UCSD-AML1 (cell line): Measurements from ENCODE around the gene ACO2.
A peak's percentile ranks its signal among the peaks of the same experiment; 100 is the strongest.
"Not testable (repeated sequence)": the region's sequence is repeated elsewhere in the genome, so short reads cannot be mapped to it uniquely, and the experiment has no call there.

Source experiments
- DNase-seq: peaks from one replicate; lab custom pipeline; 2025; ENCODE audit not compliant: unreplicated experiment; lab: John Stamatoyannopoulos, UW

Gene ACO2

DNA sequence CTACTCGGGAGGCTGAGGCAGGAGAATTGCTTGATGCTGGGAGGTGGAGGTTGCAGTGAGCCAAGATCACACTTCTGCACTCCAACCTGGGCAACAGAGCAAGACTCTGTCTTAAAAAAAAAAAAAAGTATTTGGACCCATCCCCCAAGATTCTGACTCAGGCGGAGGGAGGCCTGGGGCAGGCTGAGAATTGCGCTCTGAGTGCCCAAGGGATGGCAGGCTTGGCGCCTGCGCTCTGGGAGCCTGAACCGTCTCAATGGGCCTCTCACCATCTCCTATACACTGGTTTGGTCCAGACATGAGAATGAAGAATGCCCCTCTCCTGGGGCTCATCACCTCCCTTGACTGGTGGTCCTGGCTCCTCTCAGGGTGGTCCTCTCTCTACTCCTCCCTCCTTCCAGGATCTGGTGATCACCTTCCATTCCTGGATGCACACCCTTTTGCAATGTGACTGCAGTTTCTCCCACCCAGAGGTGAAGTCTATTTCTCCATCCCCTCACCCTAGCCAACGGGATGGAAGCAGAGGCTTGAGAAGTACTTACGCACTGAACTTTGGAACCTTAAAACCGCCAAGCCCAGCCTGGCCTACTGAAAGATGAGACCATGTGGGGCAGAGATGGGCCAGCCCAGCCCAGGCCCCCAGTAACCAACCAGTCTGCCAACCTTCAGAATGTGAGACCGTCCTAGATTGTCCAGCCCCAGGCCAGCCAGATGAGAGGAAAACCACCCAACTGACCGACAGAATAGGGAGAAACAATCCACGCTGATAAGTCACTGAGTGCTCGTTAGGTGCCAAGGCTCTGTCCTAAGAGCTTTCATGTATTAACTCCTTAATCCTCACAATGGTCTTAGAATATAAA lies 70.5 kb downstream of the ACO2 start:
- no peak for DNase-seq

DNA sequence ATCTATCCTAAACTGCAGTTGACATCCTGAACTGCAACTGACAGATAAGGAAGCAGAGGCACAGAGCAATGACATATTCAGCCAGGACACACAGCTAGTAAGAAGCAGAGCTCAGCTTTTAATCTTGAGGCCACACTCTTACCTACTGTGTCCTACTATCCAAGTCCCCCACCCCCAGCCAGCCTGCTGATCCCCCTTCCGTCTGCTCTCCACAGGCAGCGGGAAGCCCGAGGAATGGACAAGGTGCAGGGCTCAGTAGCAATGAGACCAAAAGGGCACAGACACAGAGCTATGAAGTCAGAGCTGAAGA lies 71.0 kb downstream of the ACO2 start:
- no peak for DNase-seq

DNA sequence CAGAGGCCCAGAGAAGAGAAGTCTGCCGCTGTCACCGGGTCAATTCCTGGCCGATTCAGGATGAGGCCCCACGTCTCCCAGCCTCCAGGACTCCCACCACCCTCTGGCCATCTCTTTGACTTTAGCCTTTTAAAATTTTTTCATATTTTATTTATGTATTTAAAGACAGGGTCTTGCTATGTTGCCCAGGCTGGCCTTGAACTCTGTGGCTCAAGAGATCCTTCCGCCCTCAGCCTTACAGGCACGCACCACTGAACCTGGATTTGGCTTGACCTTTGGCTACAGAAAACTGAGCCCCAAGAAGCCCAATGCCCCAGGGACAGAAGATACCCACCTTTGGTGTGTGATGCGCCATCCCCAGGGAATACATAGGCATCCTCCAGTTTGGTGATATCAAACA lies 71.4 kb downstream of the ACO2 start:
- no peak for DNase-seq

DNA sequence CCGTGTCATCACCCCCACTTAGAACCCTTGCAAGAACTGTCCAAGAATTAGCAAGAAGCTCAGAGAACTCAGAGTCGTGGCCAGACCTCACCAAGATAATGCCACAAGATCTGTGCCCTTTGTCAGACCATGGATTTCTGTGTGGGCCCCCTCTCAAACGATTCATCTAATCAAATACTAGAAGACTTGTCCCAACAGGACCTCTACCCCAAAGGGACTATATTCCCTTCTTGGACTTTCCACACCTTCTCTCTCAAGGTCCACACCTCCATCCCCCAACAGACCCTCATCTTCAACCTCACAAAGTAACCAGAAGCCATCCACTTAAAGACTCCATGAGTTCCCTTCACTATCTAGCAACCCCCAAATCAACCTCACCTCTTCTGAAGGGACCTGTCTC lies 72.6 kb downstream of the ACO2 start:
- no peak for DNase-seq

DNA sequence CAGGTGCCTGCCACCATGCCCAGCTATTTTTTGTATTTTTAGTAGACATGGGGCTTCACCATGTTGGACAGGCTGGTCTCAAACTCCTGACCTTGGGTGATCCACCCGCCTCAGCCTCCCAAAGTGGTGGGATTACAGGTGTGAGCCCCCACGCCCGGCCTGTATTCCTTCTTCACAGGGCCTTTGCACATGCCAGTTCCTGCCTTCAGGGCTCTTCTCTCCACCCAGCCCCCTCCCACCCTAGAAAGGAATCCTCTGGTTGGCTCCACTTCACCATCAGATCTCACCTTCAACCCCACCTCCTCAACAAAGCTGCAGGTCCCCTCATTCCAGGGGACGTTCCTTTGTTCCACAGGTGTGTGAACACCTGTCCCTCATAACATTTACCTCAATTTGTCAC lies 73.3 kb downstream of the ACO2 start:
- no peak for DNase-seq

DNA sequence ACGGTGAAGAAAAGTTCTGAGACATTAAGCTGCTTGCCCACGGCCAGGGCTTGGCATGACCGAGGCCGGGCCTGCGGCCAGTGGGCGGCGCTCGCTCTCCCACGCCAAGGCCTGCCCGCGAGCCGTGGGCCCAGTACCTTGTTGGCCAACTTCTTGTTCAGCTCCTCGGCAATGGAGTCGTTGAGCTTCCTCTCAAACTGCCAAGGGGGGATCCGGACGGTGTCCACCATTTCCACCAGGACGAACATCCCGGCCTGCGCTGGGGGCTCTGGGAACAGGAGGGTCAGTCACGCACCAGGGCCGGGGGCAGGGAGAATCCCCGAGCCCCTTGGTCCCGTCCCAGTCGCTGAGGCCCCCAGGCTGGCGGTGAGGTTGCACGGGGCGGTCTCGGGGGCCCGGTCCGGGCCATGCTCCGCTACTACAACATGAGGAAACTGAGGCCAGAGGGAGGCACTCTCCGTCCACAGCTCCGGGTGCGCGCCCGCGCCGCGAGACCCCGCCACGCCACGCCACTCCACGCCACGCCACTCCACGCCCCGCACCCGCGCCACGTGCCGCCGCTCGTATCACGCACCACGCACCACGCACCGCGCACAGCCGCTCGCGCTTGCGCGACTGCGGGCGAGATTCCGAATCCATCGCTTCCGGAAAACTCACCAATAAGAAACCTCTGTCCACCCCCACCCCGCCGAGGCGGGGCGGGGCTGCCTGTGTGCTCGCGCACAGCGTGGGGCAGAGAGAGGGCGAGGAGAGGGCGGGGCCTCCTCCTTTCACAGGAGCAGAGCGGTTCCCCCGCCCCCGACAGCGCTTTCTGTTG lies 75.1 kb downstream of the ACO2 start, which contains the start of gene POLR3H:
Gene POLR3H, minus strand, starts transcription at position 617 of the 817 bp plus-strand sequence. Its CDS starts 369 bp downstream, at position 248.
- DNase-seq = peak; percentile 99

DNA sequence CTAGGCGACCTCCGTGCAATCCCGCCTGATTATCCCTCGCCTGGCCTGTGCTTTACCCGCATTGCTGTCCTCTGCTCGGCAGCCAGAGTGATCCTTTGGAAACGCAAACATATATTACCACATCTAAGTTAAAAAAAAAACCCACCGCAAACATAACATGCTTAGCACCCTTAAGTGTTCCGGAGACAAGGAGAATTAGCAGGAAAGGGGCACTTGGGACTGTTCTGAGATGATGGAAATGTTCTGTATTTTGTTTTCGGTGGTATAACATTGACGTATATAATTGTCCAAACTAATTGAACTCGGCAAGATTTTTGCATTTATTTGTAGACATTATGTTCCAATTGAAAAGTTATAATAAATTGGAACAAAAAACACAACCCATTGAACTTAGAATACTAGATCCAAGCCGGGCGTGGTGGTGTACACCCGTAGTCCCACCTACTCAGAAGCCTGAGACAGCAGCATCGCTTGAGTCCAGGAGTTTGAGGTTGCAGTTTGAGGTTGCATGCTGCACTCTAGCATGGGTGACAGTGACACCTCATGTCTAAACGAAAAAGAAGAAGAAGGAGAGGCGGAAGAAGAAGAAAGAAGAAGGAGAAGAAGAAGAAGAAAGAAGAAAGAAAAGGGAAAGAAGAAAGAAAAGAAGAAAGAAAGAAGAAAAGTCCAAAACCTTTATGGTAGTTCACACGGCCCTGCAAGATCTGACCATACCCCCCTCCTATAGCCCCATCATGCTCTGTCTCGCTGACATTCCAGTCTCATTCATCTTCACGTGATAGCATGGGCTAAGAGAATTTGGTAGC lies 76.0 kb downstream of the ACO2 start:
- DNase-seq = no peak

DNA sequence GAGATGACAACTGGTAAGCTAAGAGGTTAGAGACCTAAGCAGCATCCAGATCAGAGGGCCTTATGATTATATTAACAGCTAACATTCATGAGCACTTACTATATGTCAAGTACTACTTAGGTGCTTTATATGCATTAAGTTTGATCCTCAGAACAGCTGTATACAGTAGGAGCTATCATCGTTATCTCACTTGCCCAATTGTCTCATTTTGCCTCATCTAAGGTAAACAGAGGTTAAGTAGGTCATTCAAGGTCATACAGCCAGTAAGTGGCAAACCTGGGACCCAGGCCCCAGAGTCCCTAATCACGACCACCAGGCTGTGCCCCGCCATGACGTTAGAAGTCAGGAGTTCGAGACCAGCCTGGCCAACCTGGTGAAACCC lies 79.9 kb downstream of the ACO2 start:
- no peak for DNase-seq

DNA sequence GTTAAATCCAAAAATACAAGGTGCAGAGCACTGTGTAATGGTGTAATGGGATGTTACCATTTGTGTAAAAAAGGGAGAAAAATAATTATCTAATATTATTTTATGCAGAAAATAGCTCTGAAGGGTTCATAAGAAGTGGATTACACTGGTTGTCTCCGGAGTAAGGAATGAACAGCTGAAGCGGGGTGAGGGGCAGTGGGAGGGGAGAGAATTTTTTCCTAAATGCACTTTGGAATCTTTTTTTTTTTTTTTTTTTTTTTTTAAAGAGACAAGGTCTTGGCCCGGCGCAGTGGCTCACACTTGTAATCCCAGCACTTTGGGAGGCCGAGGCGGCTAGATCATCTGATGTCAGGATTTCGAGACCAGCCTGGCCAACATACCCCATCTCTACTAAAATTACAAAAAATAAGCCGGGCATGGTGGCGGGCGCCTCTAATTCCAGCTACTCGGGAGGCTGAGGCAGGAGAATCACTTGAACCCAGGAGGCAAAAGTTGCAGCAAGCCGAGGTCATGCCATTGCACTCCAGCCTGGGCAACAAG lies 82.1 kb downstream of the ACO2 start:
- no peak for DNase-seq

DNA sequence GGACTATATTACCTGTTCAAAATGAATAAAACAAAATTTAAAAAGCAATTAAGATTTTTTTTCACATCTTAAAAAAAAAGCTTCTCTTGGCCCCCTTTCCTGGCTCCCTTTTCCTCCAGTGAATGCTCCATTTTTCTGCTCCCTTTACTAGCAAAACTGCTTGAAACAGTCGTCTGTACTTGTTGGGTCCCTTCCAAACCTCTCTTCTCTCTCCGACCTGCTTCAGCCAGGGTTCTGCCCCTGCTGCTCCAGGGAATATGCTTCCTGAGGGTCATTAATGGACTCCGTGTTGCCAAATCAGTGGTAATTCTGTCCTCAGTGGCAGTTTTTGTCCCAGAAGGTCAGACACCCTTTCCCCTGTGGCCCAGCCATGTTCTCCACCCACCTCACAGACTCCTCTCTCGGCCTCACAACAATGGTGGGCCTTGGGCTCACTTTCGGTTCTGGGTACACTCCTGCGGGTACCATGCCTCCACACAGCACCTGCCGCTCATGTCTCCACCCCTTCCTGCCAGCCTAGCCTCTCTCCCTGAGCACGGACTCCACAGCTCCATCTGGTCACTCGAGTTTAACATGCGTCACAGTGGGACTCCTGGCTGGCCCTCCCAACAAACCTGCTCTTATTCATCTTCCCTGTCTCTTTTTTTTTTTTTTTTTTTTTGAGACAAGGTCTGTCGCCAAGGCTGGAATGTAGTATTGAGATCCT lies 83.1 kb downstream of the ACO2 start:
- DNase-seq = no peak

DNA sequence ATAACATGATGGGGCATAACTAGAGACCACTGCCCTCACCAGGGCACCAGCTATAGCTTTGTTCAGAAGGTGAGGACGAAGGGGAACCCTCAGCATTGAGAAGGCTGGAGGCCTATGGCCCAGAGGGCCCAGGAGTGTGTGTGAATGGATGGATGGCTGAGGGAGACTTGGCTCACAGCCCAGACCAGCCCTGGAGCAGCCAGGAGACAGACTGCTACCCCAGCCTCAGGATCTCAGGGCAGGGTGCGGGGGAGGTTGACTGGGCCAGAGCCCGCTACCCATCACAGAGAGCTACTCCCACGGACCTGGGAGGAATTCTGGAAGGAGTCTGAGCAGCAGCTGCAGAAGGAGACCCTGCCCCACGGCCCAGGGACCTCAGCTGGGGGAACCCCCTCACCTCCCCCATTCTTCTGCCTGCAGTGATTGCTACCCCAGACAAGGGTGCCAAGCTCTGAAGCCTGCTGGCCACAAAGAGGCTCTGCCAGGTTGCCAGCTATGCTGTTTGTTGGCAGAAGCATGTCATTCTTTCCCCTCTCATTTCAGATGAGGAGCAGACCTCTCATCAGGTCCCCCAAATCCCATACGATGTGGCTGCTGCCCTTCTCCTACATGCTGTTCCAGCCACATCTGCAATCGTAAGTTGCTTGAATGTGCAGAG lies 86.5 kb downstream of the ACO2 start:
- DNase-seq = no peak

DNA sequence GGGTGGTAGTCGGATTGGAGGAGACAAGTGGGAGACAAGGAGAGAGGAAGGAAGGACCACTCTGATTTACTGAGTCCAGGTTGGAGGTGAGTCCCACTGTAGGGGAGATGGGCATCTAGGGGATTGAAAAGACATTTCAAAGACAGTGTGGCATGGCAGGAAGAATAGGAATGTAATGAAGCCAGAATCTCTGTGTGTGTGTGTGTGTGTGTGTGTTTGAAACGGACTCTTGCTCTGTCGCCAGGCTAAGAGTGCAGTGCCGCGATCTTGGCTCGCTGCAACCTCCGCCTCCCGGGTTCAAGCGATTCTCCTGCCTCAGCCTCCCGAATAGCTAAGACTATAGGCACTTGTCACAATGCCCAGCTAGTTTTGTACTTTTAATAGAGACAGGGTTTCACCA lies 87.6 kb downstream of the ACO2 start:
- DNase-seq = no peak

DNA sequence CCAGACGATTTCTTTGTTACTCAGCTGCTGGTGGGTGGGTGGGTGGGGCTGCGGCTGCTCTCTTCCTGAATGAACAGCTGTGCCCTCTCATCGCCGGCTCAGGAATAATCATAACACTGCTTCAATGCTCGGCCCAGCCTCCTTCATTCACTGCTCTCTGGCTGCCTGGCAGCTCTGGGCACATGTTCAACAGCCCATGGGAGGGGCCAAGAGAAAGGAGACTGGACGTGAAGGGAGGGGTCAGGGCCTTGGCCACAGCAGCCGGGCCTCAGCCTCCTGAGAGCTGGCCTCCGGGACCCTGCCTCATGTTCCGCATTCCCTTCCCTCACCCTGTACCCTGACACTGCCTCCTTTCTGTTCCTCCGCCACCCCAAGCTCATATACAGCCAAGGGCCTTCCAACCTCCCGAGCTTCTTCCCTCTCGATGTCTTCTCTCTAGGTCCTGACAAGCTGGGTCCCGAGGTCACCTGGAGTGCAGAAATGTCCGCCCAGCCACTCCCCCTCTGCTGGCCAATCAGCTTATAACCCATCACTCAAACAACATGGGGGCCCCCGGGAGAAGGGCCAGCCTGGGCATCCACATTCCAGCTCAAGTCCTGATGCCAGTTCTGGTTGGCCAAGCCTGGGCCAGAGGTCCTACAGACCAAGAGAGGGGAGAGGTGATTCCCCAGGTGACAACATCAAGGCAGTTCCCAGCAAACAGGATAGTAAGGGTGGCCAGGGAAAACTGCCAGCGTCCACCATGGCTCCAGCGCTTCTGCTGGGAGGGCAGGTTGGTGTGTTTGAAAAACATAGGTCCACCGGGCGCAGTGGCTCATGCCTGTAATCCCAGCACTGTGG lies 88.7 kb downstream of the ACO2 start:
- DNase-seq = no peak

DNA sequence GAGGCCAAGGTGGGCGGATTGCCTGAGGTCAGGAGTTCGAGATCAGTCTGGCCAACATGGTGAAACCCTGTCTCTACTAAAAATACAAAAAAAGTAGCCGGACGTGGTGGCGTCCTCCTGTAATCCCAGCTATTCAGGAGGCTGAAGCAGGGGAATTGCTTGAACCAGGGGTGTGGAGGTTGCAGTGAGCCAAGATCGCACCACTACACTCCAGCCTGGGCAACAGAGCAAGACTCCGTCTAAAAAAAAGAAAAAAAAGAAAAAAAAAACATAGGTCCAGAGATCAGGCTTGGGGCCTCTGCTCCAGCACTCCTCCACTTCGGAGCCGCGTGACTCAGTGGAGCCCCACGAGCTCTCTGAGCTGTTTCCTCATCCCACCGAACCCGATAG lies 89.3 kb downstream of the ACO2 start:
- not testable (repeated sequence) for DNase-seq

DNA sequence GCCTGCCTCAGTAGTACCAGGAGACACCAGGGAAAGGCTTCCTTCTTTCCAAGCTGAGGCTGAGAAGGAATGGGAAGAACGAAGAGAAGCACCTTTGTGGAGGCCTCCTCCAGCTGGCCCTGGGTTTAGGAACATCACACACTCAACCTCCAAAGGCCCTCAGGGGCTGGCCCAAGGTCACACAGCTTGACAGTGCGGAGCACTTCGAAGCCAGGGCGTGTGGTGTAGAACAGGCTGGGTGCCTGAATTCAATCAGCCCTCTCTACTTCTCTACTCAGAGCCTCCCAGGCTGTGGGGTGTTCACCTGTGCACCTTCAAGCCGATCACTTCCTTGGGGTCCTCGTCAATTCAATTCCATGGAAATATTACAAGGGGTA lies 91.2 kb downstream of the ACO2 start:
- DNase-seq = no peak

DNA sequence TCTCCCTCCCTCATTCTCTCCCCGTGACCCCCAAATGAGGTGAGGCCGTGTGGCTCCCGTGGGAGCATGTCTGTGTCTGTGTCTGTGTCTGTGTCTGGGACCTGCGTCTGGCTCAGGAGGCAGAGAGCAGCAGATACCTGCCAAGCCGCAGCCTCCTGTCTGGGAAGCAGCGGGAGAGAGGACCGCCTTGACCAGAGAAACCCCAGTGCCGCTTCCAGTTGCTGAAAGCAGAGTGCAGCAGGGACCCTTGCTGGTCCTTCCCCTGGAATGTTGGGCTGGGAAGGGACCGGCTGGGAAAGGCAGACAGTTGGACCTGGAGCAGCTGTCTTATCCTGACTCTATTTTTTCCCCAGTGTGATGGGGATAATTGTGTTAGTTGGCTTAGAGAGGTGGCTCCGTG lies 92.4 kb downstream of the ACO2 start:
- no peak for DNase-seq

DNA sequence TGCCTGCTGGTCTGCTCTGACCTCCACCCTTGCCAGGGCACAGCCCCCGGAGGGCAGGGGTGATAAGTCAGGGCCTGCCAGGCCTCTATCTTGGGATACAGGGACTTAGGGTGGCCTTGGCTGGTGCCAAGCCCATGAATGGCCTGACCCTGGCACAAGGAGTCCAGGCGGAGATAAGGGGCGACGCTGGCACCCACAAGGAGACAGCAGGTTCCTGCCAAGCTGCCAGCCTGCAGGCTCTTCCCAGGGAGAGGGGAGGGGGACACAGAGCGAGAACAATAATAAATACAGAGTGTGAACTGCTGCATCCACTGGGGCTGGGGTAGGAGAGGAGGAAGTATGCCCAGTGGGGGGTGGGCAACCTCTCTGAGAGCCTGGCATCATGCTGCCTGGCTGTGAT lies 92.9 kb downstream of the ACO2 start:
- DNase-seq = no peak

DNA sequence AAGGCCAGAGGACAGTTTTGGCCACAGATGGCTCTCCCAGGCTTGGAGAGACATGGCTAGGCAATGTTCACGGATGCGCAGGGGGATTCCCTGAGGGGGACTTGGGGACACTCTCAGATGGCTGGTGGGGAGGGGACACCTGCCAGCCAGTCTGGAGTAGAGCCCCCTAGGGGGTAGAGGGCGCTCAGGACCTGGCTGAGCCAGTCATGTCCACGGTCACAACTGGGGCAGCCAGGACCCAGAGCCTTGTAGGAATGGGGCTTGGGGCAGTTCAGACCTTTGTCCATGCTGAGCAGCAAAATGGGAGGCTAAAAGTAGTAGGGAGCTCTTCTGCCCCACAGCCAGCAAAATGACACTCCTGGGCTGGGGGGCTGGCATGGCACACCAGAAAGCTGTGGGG lies 93.5 kb downstream of the ACO2 start:
- no peak for DNase-seq

DNA sequence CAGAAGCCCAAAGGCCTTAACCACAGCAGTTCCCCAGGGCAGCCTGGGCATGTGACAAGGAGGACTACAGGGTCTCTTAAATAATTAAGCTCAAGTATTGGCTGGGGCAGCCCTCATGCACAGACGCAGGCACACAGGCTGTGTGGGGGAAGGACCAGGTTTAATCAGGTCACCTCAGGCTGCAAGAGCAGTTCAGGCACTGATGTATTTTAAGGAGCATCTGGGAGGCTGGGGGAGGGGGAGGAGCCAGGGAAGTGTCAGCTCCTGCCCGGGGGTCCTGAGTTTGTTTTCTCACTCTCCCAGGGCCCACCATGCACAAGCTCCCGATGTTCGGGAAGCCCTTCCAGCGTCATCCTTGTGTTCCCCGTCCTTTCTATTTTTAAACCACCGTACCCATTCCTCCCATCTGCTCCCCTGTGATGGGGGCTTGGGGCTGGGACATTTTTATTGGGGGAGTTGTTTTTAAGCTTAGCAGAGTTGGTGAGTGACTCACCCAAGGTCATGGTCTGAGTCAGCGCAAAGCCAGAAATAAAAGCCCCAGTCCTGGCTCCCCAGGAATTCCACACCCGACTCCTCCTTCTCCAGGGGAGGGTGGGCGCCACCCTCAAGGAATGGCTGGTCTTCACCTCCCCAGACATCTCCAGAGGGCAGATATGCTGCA lies 94.3 kb downstream of the ACO2 start:
- no peak for DNase-seq
